HCT116 (cell line): ENCODE measurements around the gene WDR48.

Source experiments
- CTCF ChIP-seq, 3 experiments: fragments of 200-600 bp in 1 of 3; sonication (generic) in 1 of 3; IDR thresholded peaks in 2 of 3; conservative IDR thresholded peaks in 1 of 3; 2 replicates each; pipeline ENCODE4 v1.5.1; 2012 to 2017; ENCODE audit warnings: low read depth in 2 of 3, low read length in 2 of 3, antibody characterized with exemption in 1 of 3, borderline replicate concordance in 1 of 3, control low read depth in 1 of 3, mild to moderate bottlenecking in 1 of 3, mixed read lengths in 1 of 3, mixed run types in 1 of 3, moderate library complexity in 1 of 3; ENCODE audit not compliant: insufficient read depth in 1 of 3
- EZH2 ChIP-seq: fragments of 200-600 bp; sonication (generic); IDR thresholded peaks from 2 replicates; pipeline ENCODE4 v1.6.1; 2017; ENCODE audit warnings: antibody characterized with exemption, mixed run types
- EZH2phosphoT487 ChIP-seq: fragments of 200-600 bp; IDR thresholded peaks from 2 replicates; pipeline ENCODE4 v1.6.1; 2018; ENCODE audit warnings: antibody characterized with exemption, borderline replicate concordance
- POLR2A ChIP-seq: IDR thresholded peaks from 2 replicates; pipeline ENCODE4 v1.7.0; 2011; ENCODE audit warnings: borderline replicate concordance; ENCODE audit not compliant: insufficient read depth, insufficient read length; ENCODE audit errors: extremely low read depth

- no peak for TF ChIP-seq CTCF (IDR thresholded peaks at IDR 0.05 in 2 of 3, conservative IDR thresholded peaks at IDR 0.05 in 1 of 3; ENCODE audit: borderline replicate concordance in 1 of 3, insufficient read depth in 1 of 3, low read depth in 2 of 3, low read length in 2 of 3)
- TF ChIP-seq EZH2 = no peak
- no peak for TF ChIP-seq EZH2phosphoT487
- TF ChIP-seq POLR2A = no peak
These were observed 47.4 kb downstream of the WDR48 start for GRCh38 chr3:39099242-39099641.
